ENCODE data around the gene MAN2B2.

DNA sequence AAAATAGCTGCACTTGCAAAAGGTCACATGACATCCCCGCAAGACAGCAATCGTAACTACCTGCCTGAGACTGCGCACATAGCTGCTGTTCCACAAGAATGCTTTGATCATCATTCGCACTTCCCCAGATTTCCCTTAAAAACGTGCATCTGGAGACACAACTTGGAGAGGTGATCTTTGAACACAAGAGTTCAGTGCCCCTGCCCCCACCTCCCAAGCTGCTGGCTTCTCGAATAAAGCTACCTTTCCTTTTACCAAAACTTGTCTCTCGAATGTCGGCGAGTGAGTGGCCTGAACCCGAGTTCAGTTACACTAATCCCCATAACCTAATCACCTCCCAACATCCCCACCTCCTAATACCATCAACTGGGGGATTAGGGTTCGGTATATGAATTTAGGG, 51.1 kb downstream of the MAN2B2 start:
- TF ChIP-seq POLR2A (IDR thresholded peaks at IDR 0.05; ENCODE audit: low read depth, low read length): no peak
- TF ChIP-seq SMC3 (IDR thresholded peaks at IDR 0.05; ENCODE audit: low read depth, low read length): no peak
- TF ChIP-seq, protein P1, sequence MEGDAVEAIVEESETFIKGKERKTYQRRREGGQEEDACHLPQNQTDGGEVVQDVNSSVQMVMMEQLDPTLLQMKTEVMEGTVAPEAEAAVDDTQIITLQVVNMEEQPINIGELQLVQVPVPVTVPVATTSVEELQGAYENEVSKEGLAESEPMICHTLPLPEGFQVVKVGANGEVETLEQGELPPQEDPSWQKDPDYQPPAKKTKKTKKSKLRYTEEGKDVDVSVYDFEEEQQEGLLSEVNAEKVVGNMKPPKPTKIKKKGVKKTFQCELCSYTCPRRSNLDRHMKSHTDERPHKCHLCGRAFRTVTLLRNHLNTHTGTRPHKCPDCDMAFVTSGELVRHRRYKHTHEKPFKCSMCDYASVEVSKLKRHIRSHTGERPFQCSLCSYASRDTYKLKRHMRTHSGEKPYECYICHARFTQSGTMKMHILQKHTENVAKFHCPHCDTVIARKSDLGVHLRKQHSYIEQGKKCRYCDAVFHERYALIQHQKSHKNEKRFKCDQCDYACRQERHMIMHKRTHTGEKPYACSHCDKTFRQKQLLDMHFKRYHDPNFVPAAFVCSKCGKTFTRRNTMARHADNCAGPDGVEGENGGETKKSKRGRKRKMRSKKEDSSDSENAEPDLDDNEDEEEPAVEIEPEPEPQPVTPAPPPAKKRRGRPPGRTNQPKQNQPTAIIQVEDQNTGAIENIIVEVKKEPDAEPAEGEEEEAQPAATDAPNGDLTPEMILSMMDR (conservative IDR thresholded peaks at IDR 0.05; ENCODE audit: low read depth, low read length): no peak
- TF ChIP-seq, protein P2, sequence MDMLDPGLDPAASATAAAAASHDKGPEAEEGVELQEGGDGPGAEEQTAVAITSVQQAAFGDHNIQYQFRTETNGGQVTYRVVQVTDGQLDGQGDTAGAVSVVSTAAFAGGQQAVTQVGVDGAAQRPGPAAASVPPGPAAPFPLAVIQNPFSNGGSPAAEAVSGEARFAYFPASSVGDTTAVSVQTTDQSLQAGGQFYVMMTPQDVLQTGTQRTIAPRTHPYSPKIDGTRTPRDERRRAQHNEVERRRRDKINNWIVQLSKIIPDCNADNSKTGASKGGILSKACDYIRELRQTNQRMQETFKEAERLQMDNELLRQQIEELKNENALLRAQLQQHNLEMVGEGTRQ (IDR thresholded peaks at IDR 0.05; ENCODE audit: low read depth, low read length): no peak
- no peak for TF ChIP-seq NFE2L2 (IDR thresholded peaks at IDR 0.05; ENCODE audit: low read depth, low read length)
- TF ChIP-seq MAFK (IDR thresholded peaks at IDR 0.05; ENCODE audit: low read depth, low read length): no peak
- TF ChIP-seq RAD21 (IDR thresholded peaks at IDR 0.05; ENCODE audit: low read length): no peak
- no peak for TF ChIP-seq CEBPB (IDR thresholded peaks at IDR 0.05; ENCODE audit: low read depth, low read length)
- no peak for TF ChIP-seq ELK1 (IDR thresholded peaks at IDR 0.05; ENCODE audit: borderline replicate concordance, low read depth, low read length)
- no peak for TF ChIP-seq CHD1 (IDR thresholded peaks at IDR 0.05; ENCODE audit: low read depth, low read length)
- no peak for TF ChIP-seq MAZ (IDR thresholded peaks at IDR 0.05; ENCODE audit: borderline replicate concordance, low read depth, low read length)
- TF ChIP-seq RFX5 (IDR thresholded peaks at IDR 0.05; ENCODE audit: low read depth, low read length): no peak

All from IMR-90 (cell line).